IMR-90 (cell line): ENCODE measurements around the gene SAMD9.

Experiments used
- BHLHE40 ChIP-seq: fragments of 150-350 bp; IDR thresholded peaks from 2 replicates; pipeline ENCODE4 v1.6.1; 2016; ENCODE audit warnings: mild to moderate bottlenecking, low read depth, low read length
- CTCF ChIP-seq: conservative IDR thresholded peaks from 2 replicates; pipeline ENCODE4 v1.5.1; 2012; ENCODE audit warnings: mild to moderate bottlenecking, low read depth, low read length, improper control_type of control experiment
- ELK1 ChIP-seq: fragments of 150-350 bp; IDR thresholded peaks from 2 replicates; pipeline ENCODE4 v1.6.1; 2016; ENCODE audit warnings: low read depth, mild to moderate bottlenecking, low read length, moderate library complexity, borderline replicate concordance
- MAFK ChIP-seq: IDR thresholded peaks from 2 replicates; pipeline ENCODE4 v1.6.1; 2012; ENCODE audit warnings: low read depth, low read length, improper control_type of control experiment
- MAZ ChIP-seq: IDR thresholded peaks from 2 replicates; pipeline ENCODE4 v1.6.1; 2012; ENCODE audit warnings: low read depth, mild to moderate bottlenecking, low read length, improper control_type of control experiment, moderate library complexity, borderline replicate concordance
- MXI1 ChIP-seq: IDR thresholded peaks from 2 replicates; pipeline ENCODE4 v1.6.1; 2012; ENCODE audit warnings: low read depth, mild to moderate bottlenecking, low read length, moderate library complexity, borderline replicate concordance
- POLR2A ChIP-seq: IDR thresholded peaks from 2 replicates; pipeline ENCODE4 v1.6.1; 2012; ENCODE audit warnings: mild to moderate bottlenecking, low read depth, low read length
- RAD21 ChIP-seq: IDR thresholded peaks from 2 replicates; pipeline ENCODE4 v1.6.1; 2012; ENCODE audit warnings: low read length, improper control_type of control experiment
- RFX5 ChIP-seq: IDR thresholded peaks from 2 replicates; pipeline ENCODE4 v1.8.0; 2012; ENCODE audit warnings: low read depth, mild to moderate bottlenecking, low read length, moderate library complexity
- SMC3 ChIP-seq: fragments of 150-350 bp; IDR thresholded peaks from 2 replicates; pipeline ENCODE4 v1.6.1; 2016; ENCODE audit warnings: low read depth, mild to moderate bottlenecking, antibody characterized with exemption, low read length, moderate library complexity
- USF2 ChIP-seq: fragments of 150-350 bp; IDR thresholded peaks from 2 replicates; pipeline ENCODE4 v1.6.1; 2017; ENCODE audit warnings: mild to moderate bottlenecking, antibody characterized with exemption, low read length, low read depth

GRCh38 chr7:93148144-93148543, 30.4 kb upstream of the SAMD9 start, which contains the start of gene SAMD9L:
- TF ChIP-seq CTCF = no peak
- no peak for TF ChIP-seq RFX5
- TF ChIP-seq MXI1 = no peak
- TF ChIP-seq RAD21 = no peak
- TF ChIP-seq POLR2A = no peak
- no peak for TF ChIP-seq MAZ
- no peak for TF ChIP-seq ELK1
- TF ChIP-seq SMC3 = no peak
- TF ChIP-seq BHLHE40 = no peak
- TF ChIP-seq MAFK = no peak
- TF ChIP-seq USF2 = no peak
